GM18526 (cell line): ENCODE results near the gene FEZF1.

Experiments
- POLR2A ChIP-seq: IDR thresholded peaks from 3 replicates; pipeline ENCODE4 v1.6.1; 2011; ENCODE audit not compliant: insufficient read length; ENCODE audit errors: extremely low read depth

The FEZF1 gene

DNA sequence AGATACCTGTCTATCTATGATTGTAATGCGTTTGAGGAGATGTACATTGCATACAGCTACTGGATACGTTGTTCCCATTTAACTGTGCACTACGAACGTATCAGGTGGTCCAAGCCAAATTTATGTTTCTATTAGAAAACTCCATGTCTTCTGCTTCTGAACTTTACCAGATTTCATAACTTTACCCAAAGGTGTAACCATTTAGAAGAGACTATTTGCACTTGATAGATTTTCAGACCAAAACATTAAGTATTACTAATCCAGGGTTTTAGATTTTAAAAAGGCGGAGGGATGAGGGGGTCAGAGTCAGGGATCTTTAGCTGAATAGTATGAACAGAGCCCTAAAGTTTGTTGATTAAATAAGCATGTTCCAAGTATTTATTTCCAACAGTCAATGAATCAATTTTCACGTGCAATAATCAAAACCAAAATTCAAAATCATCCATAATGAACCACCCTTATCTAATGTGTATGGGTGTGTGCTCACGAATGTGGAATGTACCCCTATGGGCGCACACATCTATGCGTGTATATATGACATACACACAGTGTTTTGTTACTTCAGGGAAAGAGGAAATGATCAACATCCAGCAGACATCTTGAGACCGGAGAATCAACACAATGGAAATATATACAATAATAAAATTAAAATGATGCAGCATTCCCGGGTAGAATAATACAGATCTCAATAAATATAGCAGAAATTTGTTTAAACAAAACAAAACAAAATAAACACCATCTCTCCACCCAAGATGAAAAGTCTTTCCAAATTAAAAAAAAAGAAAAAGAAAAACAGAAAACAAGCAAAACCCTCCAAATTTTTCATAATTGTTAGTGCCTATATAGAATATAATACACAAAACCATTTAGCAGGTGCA, 3.4 kb downstream of the FEZF1 start:
- TF ChIP-seq POLR2A, result no peak

DNA sequence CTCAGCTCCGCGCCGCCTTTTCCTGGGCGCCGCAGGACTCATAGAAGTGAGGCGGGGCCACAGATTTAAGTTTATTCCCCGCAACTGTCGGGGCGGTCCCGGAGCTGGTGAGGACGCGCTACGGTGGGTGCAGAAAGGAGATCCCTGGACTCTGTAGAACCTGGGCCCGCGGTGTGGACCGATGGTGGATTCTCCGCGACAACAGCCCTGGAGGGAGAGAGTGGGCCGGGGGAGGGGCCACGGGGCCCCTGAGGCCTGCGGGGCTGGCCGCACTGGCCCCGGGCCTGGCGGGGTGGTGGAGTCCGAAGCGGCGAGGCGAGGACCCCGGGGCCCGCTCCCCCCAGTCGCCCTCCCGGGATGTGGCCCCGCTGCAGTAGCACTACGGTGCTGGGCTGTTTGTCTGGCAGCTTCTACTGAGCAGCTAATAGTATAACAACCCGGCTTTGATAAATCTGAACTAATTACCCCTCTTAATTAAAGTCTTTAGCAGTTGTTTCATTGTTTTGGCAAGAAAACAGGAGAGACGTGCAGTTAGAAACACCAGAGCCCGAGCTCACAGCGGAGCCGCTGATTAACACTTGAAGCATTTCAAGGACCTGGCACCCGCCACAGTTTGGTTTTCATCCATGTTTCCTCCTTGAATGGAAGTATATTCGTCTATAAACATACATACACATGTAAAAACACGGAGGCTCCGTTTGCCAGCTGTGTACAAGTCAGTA, 4.2 kb downstream of the FEZF1 start:
- no peak for TF ChIP-seq POLR2A

DNA sequence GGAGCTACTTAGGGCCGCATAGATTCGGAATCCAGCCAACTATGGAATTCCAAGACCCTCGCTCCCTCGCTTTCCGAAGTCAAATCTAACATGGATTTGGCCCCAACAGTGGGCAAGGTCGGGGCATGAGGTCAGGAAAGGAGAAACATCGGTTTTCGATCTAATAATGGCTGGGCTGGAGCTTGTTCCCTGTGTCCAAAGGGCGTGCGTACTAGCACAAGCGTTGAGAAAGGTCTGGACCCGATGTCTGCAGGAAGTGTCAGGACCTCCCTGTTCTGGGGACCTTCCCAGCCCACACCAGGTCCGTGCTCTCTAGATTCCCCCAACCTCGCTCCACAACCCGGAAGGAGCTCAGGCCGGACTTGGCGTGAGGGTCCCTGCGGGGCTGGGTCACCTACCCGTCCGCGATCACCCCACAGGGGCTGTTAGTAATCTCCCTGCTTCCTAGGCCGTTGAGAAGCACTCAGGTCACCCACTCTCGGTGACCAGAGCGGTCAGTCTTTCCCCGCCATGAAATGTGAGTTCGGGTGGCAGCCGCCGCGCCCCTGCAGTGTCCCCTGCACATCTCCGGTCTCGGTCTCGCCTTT, 4.8 kb downstream of the FEZF1 start:
- TF ChIP-seq POLR2A, result no peak

DNA sequence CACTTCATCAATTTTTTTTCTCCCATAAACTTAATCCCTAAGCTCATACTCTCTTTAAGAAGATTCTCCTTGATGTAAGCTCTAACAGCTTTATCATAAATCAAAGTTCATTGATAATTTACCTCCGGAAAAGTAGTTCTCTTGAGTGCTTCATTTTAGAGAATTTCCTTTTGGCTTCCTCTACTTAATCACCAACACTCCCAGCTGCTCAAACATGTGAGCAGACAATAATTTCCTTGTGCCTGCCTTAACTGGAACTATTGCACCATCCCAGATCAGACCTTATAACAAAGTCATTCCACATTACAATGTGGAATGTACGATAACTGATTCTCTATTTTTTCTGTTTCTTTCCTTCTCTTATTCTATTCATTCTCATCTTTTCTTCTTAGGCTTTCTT, 5.9 kb downstream of the FEZF1 start:
- TF ChIP-seq POLR2A, result no peak

DNA sequence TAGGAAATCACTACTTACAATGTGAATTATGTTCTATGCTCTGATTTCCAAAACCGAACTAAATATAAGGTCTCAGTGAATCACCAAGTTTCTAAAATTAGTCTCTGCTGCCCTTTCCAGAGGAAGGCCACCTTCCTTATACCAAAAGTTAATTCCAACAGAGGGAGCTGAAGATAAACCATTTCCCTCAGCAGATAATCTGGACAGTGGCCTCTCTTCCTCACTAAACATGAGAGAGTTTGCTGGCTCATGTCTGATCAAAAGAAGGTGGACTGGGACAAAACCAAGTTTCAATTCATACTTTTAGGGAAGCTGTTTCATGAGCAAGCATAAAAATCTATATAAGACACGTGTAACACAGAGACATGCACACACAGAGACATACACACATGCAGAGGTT, 6.4 kb downstream of the FEZF1 start:
- no peak for TF ChIP-seq POLR2A

DNA sequence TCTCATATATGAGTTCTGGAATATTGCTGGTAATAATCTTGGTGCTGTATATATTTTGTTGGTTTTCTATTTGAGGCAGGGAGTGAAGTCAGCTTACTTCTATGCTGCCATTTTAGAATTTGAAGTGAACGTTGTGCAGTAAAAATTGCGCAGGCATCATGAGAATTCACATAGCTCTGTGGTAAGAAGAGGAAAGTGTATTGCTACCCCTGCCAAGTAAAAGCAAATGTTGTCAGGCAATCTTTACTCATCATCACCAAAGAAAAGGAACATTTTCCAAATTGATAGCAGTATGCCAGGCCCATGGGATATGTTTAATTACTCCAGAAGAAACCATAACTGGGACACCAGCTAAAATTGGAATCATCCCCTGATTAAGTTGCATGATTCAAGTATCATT, 13.4 kb downstream of the FEZF1 start:
- no peak for TF ChIP-seq POLR2A

DNA sequence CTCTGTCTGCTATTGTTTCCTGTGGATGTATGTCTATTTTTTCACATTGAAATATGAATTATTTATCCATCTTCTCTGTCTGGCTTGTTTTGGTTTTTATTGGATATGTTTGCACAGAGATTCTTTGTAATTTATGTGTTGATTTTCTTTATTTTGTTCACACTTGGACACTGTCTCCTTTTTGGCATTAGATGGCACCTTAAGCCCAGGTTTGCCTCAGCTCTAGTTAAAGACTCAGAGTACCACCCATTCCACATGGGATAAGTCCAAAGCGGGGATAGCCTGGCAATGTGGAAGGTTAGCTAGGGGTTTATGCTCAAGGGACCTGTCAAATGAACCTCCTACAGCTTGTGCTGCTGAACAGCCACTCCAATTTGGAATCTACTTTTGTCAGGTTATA, 14.1 kb downstream of the FEZF1 start:
- TF ChIP-seq POLR2A, result no peak

DNA sequence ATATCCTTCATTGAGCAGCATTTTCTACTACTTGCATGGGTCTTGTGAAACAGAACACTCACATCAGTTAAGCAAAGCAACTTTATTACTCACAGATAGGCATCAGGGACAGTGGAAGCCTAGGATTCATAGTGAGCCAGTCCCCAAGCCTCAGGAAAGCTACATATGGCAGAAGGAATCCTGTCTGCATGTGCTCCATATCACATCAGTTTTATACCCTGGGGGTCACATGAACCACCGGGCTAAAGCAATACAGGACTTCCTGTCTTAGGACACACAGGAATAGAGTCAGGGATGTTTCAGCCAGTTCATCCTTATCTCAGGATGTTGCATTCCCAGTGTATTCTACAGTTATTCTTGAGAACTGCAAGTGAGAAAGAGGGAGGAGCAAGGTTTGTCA, 15.1 kb downstream of the FEZF1 start:
- no peak for TF ChIP-seq POLR2A

DNA sequence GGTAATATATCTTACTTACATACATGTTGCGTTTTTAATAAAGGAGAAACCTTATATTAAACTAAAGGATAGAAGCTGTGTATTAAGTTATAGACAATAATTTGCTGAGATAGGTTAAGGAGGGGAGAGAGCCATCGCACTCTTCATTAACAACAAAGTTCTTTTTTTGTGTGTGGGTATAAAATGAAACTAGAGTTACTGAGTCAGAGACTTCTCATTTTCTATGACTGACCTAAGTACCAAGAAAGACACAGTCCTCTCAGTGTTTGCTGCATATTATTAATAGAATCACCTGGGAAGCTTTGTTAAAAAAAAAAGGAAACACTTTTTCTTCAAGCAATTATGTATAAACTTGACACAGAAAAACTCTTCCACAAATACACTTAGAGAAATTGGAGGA, 31.4 kb downstream of the FEZF1 start:
- no peak for TF ChIP-seq POLR2A

DNA sequence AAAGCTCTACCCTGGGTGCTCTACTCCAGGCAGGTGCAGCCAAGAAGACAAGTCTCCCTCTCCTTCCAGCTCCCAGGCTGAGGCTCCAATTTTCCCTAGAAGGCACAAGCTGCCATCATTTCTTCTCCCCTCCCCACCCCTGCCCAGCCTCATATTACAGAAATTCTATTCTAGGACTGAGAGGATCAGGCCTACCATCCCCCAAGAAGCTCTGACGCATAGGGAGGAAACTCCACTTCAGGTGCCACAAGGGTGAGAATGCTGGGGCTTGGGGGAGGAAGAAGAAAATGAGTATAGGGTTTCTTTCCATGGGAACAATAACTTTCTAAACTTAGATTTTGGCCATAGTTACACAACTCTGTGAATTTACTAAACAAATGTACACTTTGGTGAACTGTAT, 35.3 kb downstream of the FEZF1 start:
- no peak for TF ChIP-seq POLR2A

DNA sequence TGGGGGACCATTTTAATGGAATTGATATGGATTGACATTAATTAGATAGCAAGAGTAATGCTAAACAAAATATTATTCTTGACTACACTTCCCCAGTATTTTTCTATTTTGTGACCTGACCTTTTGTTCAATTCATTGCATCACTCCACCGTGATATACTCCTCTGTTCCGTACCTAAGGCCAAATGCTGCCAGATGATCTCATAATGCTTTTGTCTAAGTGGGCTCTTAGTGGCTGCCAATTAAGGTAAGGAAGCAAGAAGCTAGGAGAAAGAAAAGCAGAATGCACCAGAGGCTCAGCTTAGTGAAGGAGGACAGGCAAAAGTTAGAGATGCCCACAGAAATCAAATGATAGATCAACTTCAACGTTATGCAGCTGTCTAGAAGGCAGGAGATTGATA, 36.4 kb downstream of the FEZF1 start:
- TF ChIP-seq POLR2A, result no peak

DNA sequence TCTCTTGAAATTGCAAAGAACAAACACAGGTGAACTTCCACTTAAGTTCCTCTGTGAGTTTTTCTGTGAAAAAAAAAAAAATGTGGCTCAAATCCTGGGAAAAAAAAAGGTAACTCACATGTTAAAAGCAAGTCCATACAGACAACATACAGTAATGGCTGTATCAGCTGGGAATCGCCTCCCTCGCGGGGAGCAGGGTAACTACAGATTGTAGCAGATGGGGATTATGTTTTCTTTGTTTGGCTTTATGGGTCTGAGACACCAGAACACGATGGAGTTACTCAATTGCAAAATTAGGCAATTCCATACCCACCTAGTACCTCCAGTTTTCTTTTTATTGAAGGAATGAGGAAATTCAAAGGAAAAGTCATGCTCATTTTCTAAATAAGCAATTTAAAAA, 42.3 kb downstream of the FEZF1 start:
- TF ChIP-seq POLR2A, result no peak

DNA sequence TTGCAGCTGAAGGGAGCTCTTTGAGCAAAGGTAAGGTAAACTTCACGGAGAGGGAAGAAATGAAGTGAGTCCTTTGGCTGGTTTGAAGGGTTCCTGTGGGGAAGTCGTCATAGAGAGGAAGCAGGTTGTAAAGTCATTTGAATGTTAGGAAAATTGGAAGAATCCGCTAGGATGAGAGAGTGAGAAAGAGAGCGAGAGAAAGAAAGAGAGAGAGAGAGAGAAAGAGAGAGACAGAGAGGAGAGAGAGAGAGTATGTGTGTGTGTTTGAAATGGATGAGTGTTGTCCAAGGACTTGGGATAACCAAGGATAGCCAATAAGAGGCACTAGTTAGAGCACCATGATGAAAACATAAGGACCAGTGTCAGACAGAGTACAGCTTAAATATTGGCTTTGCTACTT, 43.1 kb downstream of the FEZF1 start:
- TF ChIP-seq POLR2A, result no peak

DNA sequence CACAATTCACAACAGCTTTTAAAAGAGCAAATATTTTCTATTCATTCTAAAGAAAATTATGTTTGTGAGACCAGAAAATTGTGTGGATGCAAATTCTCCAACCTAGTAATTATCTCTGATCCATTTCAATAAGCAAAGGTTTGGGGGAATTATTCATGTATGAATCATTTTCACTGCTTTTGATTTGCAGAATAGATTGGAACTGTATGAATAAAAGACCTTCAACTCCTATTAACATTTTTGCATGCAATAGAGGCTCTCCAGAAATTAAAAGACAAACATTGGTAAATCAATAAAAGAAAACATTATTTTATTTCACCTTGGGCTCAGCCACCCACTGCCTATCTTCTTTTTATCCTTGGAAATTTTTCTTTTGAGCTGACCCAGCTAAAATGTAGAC, 43.5 kb downstream of the FEZF1 start:
- TF ChIP-seq POLR2A, result no peak

DNA sequence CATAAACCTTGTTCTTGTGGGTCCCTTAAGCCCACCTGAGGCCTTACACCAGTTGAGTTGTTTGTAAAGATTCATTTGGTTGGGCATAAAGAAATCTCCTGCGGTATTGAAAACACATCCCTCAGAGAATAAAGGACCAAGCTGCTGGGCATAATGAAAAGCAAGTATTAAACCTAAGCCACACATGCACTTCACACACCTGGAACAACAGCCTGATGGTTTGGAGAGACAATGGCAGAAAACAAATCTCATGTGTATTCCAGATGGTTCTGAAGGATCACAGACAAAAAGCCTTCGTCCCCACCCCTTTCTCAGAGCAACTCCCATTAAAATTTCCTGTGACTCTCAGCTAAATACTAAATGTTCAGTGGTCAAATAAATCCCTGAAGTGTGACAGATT, 44.2 kb downstream of the FEZF1 start:
- no peak for TF ChIP-seq POLR2A

DNA sequence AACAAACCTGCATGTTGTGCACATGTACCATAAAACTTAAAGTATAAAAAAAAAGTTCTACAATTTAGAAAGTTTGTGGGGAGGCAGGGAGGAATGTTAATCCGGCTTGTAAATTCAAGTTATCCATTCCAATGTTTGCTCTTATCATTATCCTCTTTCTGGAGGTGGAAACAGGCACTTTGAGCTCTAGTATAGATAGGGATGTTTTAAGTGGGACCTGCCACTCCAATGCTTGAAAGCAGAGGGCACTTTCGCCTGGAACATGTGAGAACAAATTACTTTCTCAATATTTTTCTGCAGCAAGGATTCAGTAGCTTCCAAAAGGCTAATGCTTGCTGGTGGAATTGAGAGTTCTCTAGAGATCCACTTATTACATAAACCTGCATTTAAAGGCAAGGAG, 45.6 kb downstream of the FEZF1 start:
- no peak for TF ChIP-seq POLR2A
